Endodermal cell (in vitro differentiated cells): ENCODE data around the gene GTF2A2. TPM values are rescaled to one million over a fixed set of nuclear protein-coding genes. Genes with fewer than 3 reads are reported as not detected.

Source experiments
- DNase-seq: peaks from one replicate; pipeline ENCODE4 v3.0.0-alpha.2; 2017
- H3K27ac ChIP-seq: 2 replicates; pipeline ENCODE4 v1.5.1; 2013; ENCODE audit warnings: mild to moderate bottlenecking, low read depth, low read length, moderate library complexity
- H3K27me3 ChIP-seq: 2 replicates; pipeline ENCODE4 v1.6.1; 2013; ENCODE audit warnings: mild to moderate bottlenecking, low read length, moderate library complexity; ENCODE audit not compliant: insufficient read depth, control insufficient read depth, poor library complexity, severe bottlenecking
- H3K36me3 ChIP-seq: 2 replicates; pipeline ENCODE4 v1.7.0; 2013; ENCODE audit warnings: mild to moderate bottlenecking, low read length, moderate library complexity; ENCODE audit not compliant: control insufficient read depth, insufficient read depth
- H3K4me1 ChIP-seq: one replicate; pipeline ENCODE4 v1.7.0; 2013; ENCODE audit warnings: low read length; ENCODE audit not compliant: control insufficient read depth, insufficient read depth
- H3K4me3 ChIP-seq: 2 replicates; pipeline ENCODE4 v1.5.1; 2013; ENCODE audit warnings: mild to moderate bottlenecking, low read length, moderate library complexity
- H3K9ac ChIP-seq: 2 replicates; pipeline ENCODE4 v1.6.1; 2013; ENCODE audit warnings: mild to moderate bottlenecking, low read length, moderate library complexity; ENCODE audit not compliant: poor library complexity, severe bottlenecking; ENCODE audit errors: extremely low read depth
- H3K9me3 ChIP-seq: 2 replicates; pipeline ENCODE4 v1.6.1; 2013; ENCODE audit warnings: mild to moderate bottlenecking, low read length, moderate library complexity; ENCODE audit not compliant: control insufficient read depth
- H3K27ac Mint-ChIP-seq: 2 replicates; pipeline ENCODE4 v1.8.0; 2020; ENCODE audit warnings: mixed read lengths
- H3K27me3 Mint-ChIP-seq: 2 replicates; pipeline ENCODE4 v1.8.0; 2021; ENCODE audit warnings: mild to moderate bottlenecking, mixed read lengths; ENCODE audit not compliant: insufficient read depth
- H3K36me3 Mint-ChIP-seq: 2 replicates; pipeline ENCODE4 v1.8.0; 2020; ENCODE audit warnings: low read depth, mixed read lengths
- H3K4me1 Mint-ChIP-seq: 2 replicates; pipeline ENCODE4 v1.8.0; 2020; ENCODE audit warnings: mixed read lengths
- H3K4me3 Mint-ChIP-seq: 2 replicates; pipeline ENCODE4 v1.8.0; 2020; ENCODE audit warnings: mild to moderate bottlenecking, moderate library complexity, mixed read lengths
- H3K9me3 Mint-ChIP-seq: 2 replicates; pipeline ENCODE4 v1.8.0; 2020; ENCODE audit warnings: mild to moderate bottlenecking, mixed read lengths
- WGBS, 2 experiments: methylation state at CpG; one replicate each; pipeline versions ENCODE4 v1.1.5 to v1.1.7; 2013; ENCODE audit warnings: missing lambda C conversion rate in 2 of 2, mixed read lengths in 1 of 2; ENCODE audit not compliant: insufficient coverage in 1 of 2, insufficient read length in 1 of 2; 5-methylcytosine and 5-hydroxymethylcytosine counted together
- total RNA-seq, 2 donors: library from RNA; stranded (reverse); fragmentation: NEBNext Ultra II Directional in 1 of 2; extraction: Animal tissue kit (Norgen Biotek cat#: 25700) in 1 of 2; gene quantifications; 2 replicates in 1 of 2; 3 replicates in 1 of 2; pipeline ENCODE4 v1.2.1, GENCODE V29; 2021
- TF ChIP-seq, protein P1 (sequence below): fragments of 200-600 bp; sonication (generic); conservative IDR thresholded peaks from 2 replicates; pipeline ENCODE4 v1.5.0; 2021; ENCODE audit warnings: antibody characterized with exemption, mild to moderate bottlenecking

The GTF2A2 gene
- total RNA-seq, 2 donors from 2014 or later = 168 to 246 TPM

DNA sequence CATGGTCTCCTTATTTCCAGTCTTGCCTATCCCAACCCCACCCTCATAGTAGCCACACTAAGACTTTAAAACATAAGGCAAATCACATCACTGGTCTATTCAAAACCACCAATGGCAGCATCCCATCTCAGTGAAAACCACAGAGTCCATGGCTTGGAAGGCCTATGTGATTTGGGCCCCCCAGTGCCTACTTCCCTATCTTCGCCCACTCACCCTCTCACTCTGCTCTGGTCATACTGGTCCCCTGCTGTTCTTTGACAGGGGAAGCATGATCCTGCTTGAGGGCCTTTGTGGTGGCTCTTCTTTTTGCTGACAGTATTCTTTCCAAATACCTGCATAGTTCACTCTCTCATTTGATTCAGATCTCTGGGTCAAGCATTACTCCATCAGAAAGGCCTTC lies 3.3 kb downstream of the GTF2A2 start:
- Histone ChIP-seq H3K36me3 (peaks cover 64% of the 10 kb centered on the region), H3K27ac (no peak overlapping the region), H3K9me3 (peaks cover 27% of the 10 kb centered on the region), H3K4me1 (peaks cover 4% of the 10 kb centered on the region), H3K27me3 (no peaks in the 10 kb centered on the region), H3K4me3 (peak overlapping the region; percentile 97), H3K9ac (no peak overlapping the region)
- Mint-ChIP-seq H3K27me3 (no peaks in the 10 kb centered on the region), H3K27ac (no peak overlapping the region), H3K9me3 (peaks cover 5% of the 10 kb centered on the region), H3K4me3 (no peak overlapping the region), H3K4me1 (peaks cover 2% of the 10 kb centered on the region), H3K36me3 (peaks cover 31% of the 10 kb centered on the region)
- TF ChIP-seq, protein P1, sequence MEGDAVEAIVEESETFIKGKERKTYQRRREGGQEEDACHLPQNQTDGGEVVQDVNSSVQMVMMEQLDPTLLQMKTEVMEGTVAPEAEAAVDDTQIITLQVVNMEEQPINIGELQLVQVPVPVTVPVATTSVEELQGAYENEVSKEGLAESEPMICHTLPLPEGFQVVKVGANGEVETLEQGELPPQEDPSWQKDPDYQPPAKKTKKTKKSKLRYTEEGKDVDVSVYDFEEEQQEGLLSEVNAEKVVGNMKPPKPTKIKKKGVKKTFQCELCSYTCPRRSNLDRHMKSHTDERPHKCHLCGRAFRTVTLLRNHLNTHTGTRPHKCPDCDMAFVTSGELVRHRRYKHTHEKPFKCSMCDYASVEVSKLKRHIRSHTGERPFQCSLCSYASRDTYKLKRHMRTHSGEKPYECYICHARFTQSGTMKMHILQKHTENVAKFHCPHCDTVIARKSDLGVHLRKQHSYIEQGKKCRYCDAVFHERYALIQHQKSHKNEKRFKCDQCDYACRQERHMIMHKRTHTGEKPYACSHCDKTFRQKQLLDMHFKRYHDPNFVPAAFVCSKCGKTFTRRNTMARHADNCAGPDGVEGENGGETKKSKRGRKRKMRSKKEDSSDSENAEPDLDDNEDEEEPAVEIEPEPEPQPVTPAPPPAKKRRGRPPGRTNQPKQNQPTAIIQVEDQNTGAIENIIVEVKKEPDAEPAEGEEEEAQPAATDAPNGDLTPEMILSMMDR = no peak
- 86 to 97% methylated on average over 1 of the region's 1 CpG for WGBS, 2 experiments
- no peak for DNase-seq

DNA sequence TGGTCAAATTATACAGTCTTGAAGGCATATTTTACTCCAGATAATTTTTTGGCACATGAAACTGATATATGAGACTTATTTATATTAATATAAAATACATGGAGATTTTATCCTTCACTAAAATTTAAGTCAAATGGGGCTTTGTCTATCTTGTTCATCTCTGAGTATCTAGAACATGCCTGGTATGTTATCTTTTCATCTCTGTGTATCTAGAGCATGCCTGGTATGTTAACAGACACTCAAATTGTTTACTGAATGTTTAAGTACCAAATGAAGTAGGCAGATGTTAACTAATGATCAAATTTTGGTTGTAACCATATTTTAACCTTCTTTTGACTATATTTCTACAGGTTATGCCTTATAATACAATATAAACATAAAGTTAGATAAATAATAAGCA lies 7.7 kb downstream of the GTF2A2 start:
- Mint-ChIP-seq H3K4me1 (peaks cover 2% of the 10 kb centered on the region), H3K27ac (no peak overlapping the region), H3K9me3 (peaks cover 3% of the 10 kb centered on the region), H3K36me3 (peaks cover 50% of the 10 kb centered on the region), H3K27me3 (no peaks in the 10 kb centered on the region), H3K4me3 (no peak overlapping the region)
- peaks cover 20% of the 10 kb centered on the region for H3K9me3 ChIP-seq
- DNase-seq = no peak
- H3K27me3 ChIP-seq = no peaks in the 10 kb centered on the region
- H3K27ac ChIP-seq = no peak overlapping the region
- no peak overlapping the region for H3K9ac ChIP-seq
- peaks cover 93% of the 10 kb centered on the region for H3K36me3 ChIP-seq
- H3K4me1 ChIP-seq = no peaks in the 10 kb centered on the region
- H3K4me3 ChIP-seq = no peak overlapping the region
- TF ChIP-seq, protein P1 = no peak

DNA sequence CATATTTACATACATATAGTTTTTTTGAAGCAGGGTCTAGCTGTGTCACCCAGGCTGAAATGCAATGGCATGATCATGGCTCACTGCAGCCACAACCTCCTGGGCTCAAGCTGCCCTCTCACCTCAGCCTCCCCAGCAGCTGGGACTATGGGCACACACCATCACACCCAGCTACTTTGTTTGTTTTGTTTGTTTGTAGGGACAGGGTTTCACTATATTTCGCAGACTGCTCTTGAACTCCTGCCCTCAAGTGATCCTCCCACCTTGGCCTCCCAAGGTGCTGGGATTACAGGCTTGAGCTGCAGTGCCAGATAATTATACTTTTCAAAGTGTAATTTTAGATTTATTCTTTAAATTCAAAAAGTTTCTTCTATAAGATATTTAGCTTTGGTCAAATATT lies 10.2 kb downstream of the GTF2A2 start:
- Mint-ChIP-seq H3K9me3 (no peaks in the 10 kb centered on the region), H3K4me3 (no peak overlapping the region), H3K27me3 (no peaks in the 10 kb centered on the region), H3K4me1 (peaks cover 4% of the 10 kb centered on the region), H3K36me3 (peaks cover 61% of the 10 kb centered on the region), H3K27ac (no peak overlapping the region)
- Histone ChIP-seq H3K27me3 (no peaks in the 10 kb centered on the region), H3K27ac (no peak overlapping the region), H3K36me3 (peaks cover 84% of the 10 kb centered on the region), H3K4me1 (no peaks in the 10 kb centered on the region), H3K4me3 (no peak overlapping the region), H3K9me3 (peaks cover 6% of the 10 kb centered on the region), H3K9ac (no peak overlapping the region)
- TF ChIP-seq, protein P1 = no peak
- 80% methylated on average over 1 of the region's 1 CpG; no CpG with 5 or more reads in 1 of the 2 experiments for WGBS, 2 experiments
- DNase-seq = no peak
